Activated CD8-positive, alpha-beta T cell treated with anti-CD3 and anti-CD28 coated beads for 36 hours (primary cell): ENCODE results near the gene UGT1A7. TPM values are rescaled to one million over a fixed set of nuclear protein-coding genes. Genes with fewer than 3 reads are reported as not detected.

Source experiments
- ATAC-seq: fragments of 200-7000 bp; cut with Tn5 transposase; one replicate; pipeline ENCODE4 v1.10.0; 2021; ENCODE audit warnings: mild to moderate bottlenecking, moderate library complexity
- CTCF ChIA-PET: fragments of 350-600 bp; sonication (Branson Sonifier 250); formaldehyde crosslinking; loops from one replicate; lab custom pipeline; 2021; ENCODE audit warnings: antibody characterized with exemption; lab: Charles Lee
- POLR2A ChIA-PET: fragments of 350-600 bp; sonication (Branson Sonifier 250); formaldehyde crosslinking; loops from one replicate; lab custom pipeline; 2021; ENCODE audit warnings: antibody characterized with exemption; lab: Charles Lee
- DNase-seq: peaks from one replicate; pipeline ENCODE4 v3.0.0-alpha.2; 2020
- H3K27ac Mint-ChIP-seq: one replicate; pipeline ENCODE4 v1.8.0; 2021; ENCODE audit warnings: mild to moderate bottlenecking, mixed read lengths
- H3K27me3 Mint-ChIP-seq: one replicate; pipeline ENCODE4 v1.8.0; 2021; ENCODE audit warnings: mixed read lengths
- H3K36me3 Mint-ChIP-seq: one replicate; pipeline ENCODE4 v1.8.0; 2021; ENCODE audit warnings: low read depth, mixed read lengths
- H3K4me1 Mint-ChIP-seq: one replicate; pipeline ENCODE4 v1.8.0; 2021; ENCODE audit warnings: low read depth, mixed read lengths
- H3K4me3 Mint-ChIP-seq: one replicate; pipeline ENCODE4 v1.8.0; 2021; ENCODE audit warnings: mild to moderate bottlenecking, moderate library complexity, mixed read lengths
- H3K9me3 Mint-ChIP-seq: one replicate; pipeline ENCODE4 v1.8.0; 2021; ENCODE audit warnings: mixed read lengths
- CTCF ChIP-seq: fragments of 200-600 bp; IDR thresholded peaks from one replicate; pipeline ENCODE4 v1.8.0; 2022; ENCODE audit warnings: antibody characterized with exemption, mild to moderate bottlenecking
- intact Hi-C: fragments of 100-400 bp; cut with micrococcal nuclease; formaldehyde crosslinking; loops from one replicate; pipeline ENCODE4 v1.10.0; 2022
- total RNA-seq, 2 experiments: library from RNA; stranded (reverse); gene quantifications; one replicate each; pipeline ENCODE4 v1.2.3, GENCODE V29; 2021

UGT1A7 gene
- total RNA-seq, 2 experiments from 2014 or later, result not detected

GRCh38 chr2:233754872-233755611 lies 73.3 kb downstream of the UGT1A7 start:
- no peak for ATAC-seq
- no peak for TF ChIP-seq CTCF
- H3K27ac Mint-ChIP-seq, result no peak overlapping the region

GRCh38 chr2:233756429-233757081 lies 74.9 kb downstream of the UGT1A7 start:
- H3K27ac Mint-ChIP-seq, result no peak overlapping the region
- DNase-seq (no peak), ATAC-seq (no peak)
- no peaks in the 10 kb centered on the region for H3K9me3 Mint-ChIP-seq
- ChIA-PET CTCF (no interaction called here), POLR2A (no interaction called here)
- H3K27me3 Mint-ChIP-seq, result peaks cover 1% of the 10 kb centered on the region
- intact Hi-C loops, result no loop called here
- no peaks in the 10 kb centered on the region for H3K36me3 Mint-ChIP-seq
- H3K4me3 Mint-ChIP-seq, result no peak overlapping the region
- TF ChIP-seq CTCF, result no peak
- no peaks in the 10 kb centered on the region for H3K4me1 Mint-ChIP-seq

More at GRCh38 chr2:233754872-233755611, 73.3 kb downstream of the UGT1A7 start:
- Mint-ChIP-seq H3K4me3 (no peak overlapping the region), H3K4me1 (no peaks in the 10 kb centered on the region), H3K36me3 (no peaks in the 10 kb centered on the region), H3K27me3 (peaks cover 1% of the 10 kb centered on the region), H3K9me3 (peaks cover 8% of the 10 kb centered on the region)
- intact Hi-C loops, result no loop called here
- DNase-seq, result no peak
- CTCF ChIA-PET, result no interaction called here
- POLR2A ChIA-PET, result no interaction called here

GRCh38 chr2:233758141-233758540 lies 76.4 kb downstream of the UGT1A7 start:
- intact Hi-C loops, result no loop called here
- DNase-seq (no peak), ATAC-seq (no peak)
- TF ChIP-seq CTCF, result no peak
- no peak overlapping the region for H3K4me3 Mint-ChIP-seq
- no peaks in the 10 kb centered on the region for H3K9me3 Mint-ChIP-seq
- POLR2A ChIA-PET, result no interaction called here
- CTCF ChIA-PET, result no interaction called here
- no peak overlapping the region for H3K27ac Mint-ChIP-seq
- H3K27me3 Mint-ChIP-seq, result no peaks in the 10 kb centered on the region
- H3K4me1 Mint-ChIP-seq, result no peaks in the 10 kb centered on the region
- H3K36me3 Mint-ChIP-seq, result no peaks in the 10 kb centered on the region

GRCh38 chr2:233758849-233759248 lies 77.1 kb downstream of the UGT1A7 start:
- no peak for ATAC-seq
- Mint-ChIP-seq H3K4me1 (no peaks in the 10 kb centered on the region), H3K4me3 (no peak overlapping the region), H3K9me3 (no peaks in the 10 kb centered on the region), H3K36me3 (no peaks in the 10 kb centered on the region), H3K27ac (no peak overlapping the region), H3K27me3 (peaks cover 2% of the 10 kb centered on the region)
- DNase-seq, result no peak
- CTCF ChIA-PET, result no interaction called here
- POLR2A ChIA-PET, result no interaction called here
- intact Hi-C loops, result no loop called here
- no peak for TF ChIP-seq CTCF

- no peaks in the 10 kb centered on the region for H3K36me3 Mint-ChIP-seq
- POLR2A ChIA-PET, result no interaction called here
- DNase-seq (no peak), ATAC-seq (no peak)
- H3K4me3 Mint-ChIP-seq, result no peak within 1 kb of the TSS
- H3K4me1 Mint-ChIP-seq, result no peaks in the 10 kb centered on the region
- H3K27ac Mint-ChIP-seq, result no peak within 1 kb of the TSS
- peaks cover 7% of the 10 kb centered on the region for H3K27me3 Mint-ChIP-seq
- intact Hi-C loops, result no loop called here
- no peak for TF ChIP-seq CTCF
- no peaks in the 10 kb centered on the region for H3K9me3 Mint-ChIP-seq
- CTCF ChIA-PET, result no interaction called here
These were observed 78.3 kb downstream of the UGT1A7 start, which contains the start of gene UGT1A1 for GRCh38 chr2:233760043-233760442. TSS of gene UGT1A1 (plus strand) at chr2:233760270. CDS start at chr2:233760288, 18 bp downstream.
